GM06990 (cell line): ENCODE results near the gene UBAP2.

Source experiments
- DNase-seq: peaks from one replicate; pipeline ENCODE4 v3.0.0-alpha.2; 2011; ENCODE audit not compliant: insufficient read length; ENCODE audit errors: extremely low read depth
- H3K27me3 ChIP-seq: replicated peaks from 2 replicates; pipeline ENCODE4 v1.6.0; 2011; ENCODE audit warnings: low read length; ENCODE audit not compliant: control insufficient read depth, insufficient read depth
- H3K36me3 ChIP-seq: 2 replicates; pipeline ENCODE4 v1.5.1; 2011; ENCODE audit warnings: low read length; ENCODE audit not compliant: control insufficient read depth, insufficient read depth
- H3K4me3 ChIP-seq: replicated peaks from 2 replicates; pipeline ENCODE4 v1.5.1; 2011; ENCODE audit warnings: low read depth, mild to moderate bottlenecking, control low read depth, low read length
- CTCF ChIP-seq: IDR thresholded peaks from 2 replicates; pipeline ENCODE4 v1.5.1; 2011; ENCODE audit warnings: low read length, control low read depth, mild to moderate bottlenecking, inconsistent platforms; ENCODE audit not compliant: insufficient read depth, poor library complexity, severe bottlenecking

UBAP2 gene

DNA sequence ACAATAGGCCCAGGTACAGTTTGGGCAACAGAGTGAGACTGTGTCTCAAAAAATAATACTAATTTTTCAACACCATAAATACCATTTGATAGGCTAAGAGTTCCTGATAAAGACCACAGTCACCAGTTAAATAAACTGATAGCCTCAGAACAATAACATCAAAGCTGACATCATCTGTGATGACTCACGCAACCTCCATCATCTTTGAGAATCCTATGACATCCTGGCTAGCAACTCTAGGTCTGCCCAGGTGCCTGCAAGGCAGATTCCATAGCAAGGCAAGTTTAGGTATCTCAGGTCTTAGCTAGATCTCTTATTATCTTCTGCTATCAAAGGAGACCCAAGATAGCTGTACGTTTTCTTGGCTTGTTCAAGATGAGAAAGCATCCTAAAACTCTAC lies 30.5 kb upstream of the UBAP2 start:
- no peaks in the 10 kb centered on the region for H3K27me3 ChIP-seq
- DNase-seq: no peak
- H3K36me3 ChIP-seq: no peaks in the 10 kb centered on the region
- no peak overlapping the region for H3K4me3 ChIP-seq
- no peak for TF ChIP-seq CTCF

DNA sequence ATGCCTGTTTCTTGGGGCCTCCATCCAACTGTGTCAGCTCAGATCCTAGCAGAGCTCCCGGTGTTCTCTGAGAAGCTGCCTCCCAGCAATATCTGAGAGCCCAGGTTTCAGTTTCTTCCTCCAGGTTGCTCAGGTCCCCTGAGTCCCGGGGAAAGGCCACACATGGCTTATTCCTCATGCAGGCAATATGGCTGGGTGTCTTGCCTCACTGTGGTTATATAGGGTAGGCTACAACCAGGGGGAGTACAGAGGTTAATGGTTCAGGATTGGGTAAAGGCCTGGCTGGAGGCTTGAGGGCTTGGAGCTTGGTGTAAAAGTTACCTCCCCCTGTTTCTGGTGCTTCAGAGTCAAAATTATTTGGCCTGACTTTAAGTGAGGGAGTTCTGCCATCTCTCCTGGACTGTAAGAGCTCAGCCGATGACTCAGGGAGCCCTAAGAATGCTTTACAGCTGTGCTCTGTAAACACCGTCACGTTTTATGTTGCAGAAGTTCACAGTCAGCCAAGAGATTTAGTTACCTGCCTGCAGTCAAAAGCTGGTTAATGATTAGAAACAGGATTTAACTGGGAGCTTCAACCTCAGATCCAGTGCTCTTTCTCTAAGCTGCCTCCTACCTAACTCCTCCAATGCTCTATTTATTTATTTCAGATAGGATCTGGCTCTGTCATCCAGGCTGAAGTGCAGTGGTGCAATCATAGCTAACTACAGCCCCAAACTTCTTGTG lies 24.3 kb upstream of the UBAP2 start:
- Histone ChIP-seq H3K36me3 (no peaks in the 10 kb centered on the region), H3K4me3 (no peak overlapping the region), H3K27me3 (no peaks in the 10 kb centered on the region)
- TF ChIP-seq CTCF: no peak
- DNase-seq: no peak

DNA sequence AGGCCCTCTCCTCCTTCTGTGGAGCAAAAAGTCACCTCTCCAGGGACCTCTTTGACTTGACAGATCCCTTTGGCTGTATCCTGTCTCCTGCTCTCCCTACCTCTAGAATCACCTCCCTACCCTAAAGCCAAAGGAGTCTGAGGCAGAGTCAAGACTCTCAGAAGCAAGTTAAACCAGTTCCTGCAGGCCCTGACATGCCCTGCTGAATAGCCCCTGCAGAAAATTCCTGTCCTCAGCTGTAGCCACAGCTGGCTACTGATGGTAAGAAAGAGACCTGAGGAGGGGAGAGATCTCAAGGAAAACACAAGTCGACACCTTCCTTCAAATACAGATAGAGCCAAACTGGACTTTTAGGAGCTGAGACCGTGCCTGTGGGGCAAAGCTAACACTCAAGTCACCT lies 23.7 kb upstream of the UBAP2 start:
- no peaks in the 10 kb centered on the region for H3K27me3 ChIP-seq
- DNase-seq: no peak
- H3K4me3 ChIP-seq: no peak overlapping the region
- no peaks in the 10 kb centered on the region for H3K36me3 ChIP-seq
- no peak for TF ChIP-seq CTCF

GRCh38 chr9:34070606-34071324 lies 22.1 kb upstream of the UBAP2 start:
- DNase-seq: no peak
- no peak for TF ChIP-seq CTCF
- Histone ChIP-seq H3K36me3 (no peaks in the 10 kb centered on the region), H3K27me3 (no peaks in the 10 kb centered on the region), H3K4me3 (no peak overlapping the region)

- Histone ChIP-seq H3K27me3 (no peaks in the 10 kb centered on the region), H3K4me3 (no peak overlapping the region), H3K36me3 (no peaks in the 10 kb centered on the region)
- DNase-seq: no peak
- TF ChIP-seq CTCF: no peak
Measured at GRCh38 chr9:34069831-34070230, 21.1 kb upstream of the UBAP2 start.
